Measurements from ENCODE around the gene TC2N. TPM values are rescaled to one million over a fixed set of nuclear protein-coding genes. Genes with fewer than 3 reads are reported as not detected.

Gene TC2N
- total RNA-seq, 1 experiment from 2014 or later: 82.7 TPM

GRCh38 chr14:91778217-91778616, 89.1 kb downstream of the TC2N start:
- no TSS peak for BruUV-seq (replicated peaks)
- Mint-ChIP-seq H3K4me3 (ENCODE audit: low read depth, unreplicated experiment) (no peak overlapping the region), H3K36me3 (ENCODE audit: insufficient read depth, unreplicated experiment) (no peaks in the 10 kb centered on the region), H3K4me1 (ENCODE audit: low read depth, unreplicated experiment) (peaks cover 6% of the 10 kb centered on the region), H3K27ac (ENCODE audit: unreplicated experiment) (no peak overlapping the region), H3K9me3 (ENCODE audit: low read depth, unreplicated experiment) (no peaks in the 10 kb centered on the region), H3K27me3 (ENCODE audit: unreplicated experiment) (no peaks in the 10 kb centered on the region)
- TF ChIP-seq, protein P1, sequence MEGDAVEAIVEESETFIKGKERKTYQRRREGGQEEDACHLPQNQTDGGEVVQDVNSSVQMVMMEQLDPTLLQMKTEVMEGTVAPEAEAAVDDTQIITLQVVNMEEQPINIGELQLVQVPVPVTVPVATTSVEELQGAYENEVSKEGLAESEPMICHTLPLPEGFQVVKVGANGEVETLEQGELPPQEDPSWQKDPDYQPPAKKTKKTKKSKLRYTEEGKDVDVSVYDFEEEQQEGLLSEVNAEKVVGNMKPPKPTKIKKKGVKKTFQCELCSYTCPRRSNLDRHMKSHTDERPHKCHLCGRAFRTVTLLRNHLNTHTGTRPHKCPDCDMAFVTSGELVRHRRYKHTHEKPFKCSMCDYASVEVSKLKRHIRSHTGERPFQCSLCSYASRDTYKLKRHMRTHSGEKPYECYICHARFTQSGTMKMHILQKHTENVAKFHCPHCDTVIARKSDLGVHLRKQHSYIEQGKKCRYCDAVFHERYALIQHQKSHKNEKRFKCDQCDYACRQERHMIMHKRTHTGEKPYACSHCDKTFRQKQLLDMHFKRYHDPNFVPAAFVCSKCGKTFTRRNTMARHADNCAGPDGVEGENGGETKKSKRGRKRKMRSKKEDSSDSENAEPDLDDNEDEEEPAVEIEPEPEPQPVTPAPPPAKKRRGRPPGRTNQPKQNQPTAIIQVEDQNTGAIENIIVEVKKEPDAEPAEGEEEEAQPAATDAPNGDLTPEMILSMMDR (IDR thresholded peaks at IDR 0.05; ENCODE audit: unreplicated experiment): no peak
- intact Hi-C loops (cut with micrococcal nuclease; ENCODE audit: unreplicated experiment): no loop called here
- CTCF ChIA-PET: no interaction called here
- DNase-seq: no peak

- Mint-ChIP-seq H3K4me1 (ENCODE audit: low read depth, unreplicated experiment) (peaks cover 6% of the 10 kb centered on the region), H3K9me3 (ENCODE audit: low read depth, unreplicated experiment) (no peaks in the 10 kb centered on the region), H3K4me3 (ENCODE audit: low read depth, unreplicated experiment) (no peak overlapping the region), H3K36me3 (ENCODE audit: insufficient read depth, unreplicated experiment) (no peaks in the 10 kb centered on the region), H3K27me3 (ENCODE audit: unreplicated experiment) (no peaks in the 10 kb centered on the region), H3K27ac (ENCODE audit: unreplicated experiment) (no peak overlapping the region)
- TF ChIP-seq, protein P1 (IDR thresholded peaks at IDR 0.05; ENCODE audit: unreplicated experiment): no peak
- no TSS peak for BruUV-seq (replicated peaks)
- CTCF ChIA-PET: no interaction called here
- intact Hi-C loops (cut with micrococcal nuclease; ENCODE audit: unreplicated experiment): no loop called here
- DNase-seq: no peak
These were observed 92.9 kb downstream of the TC2N start for GRCh38 chr14:91774140-91775096.

DNA sequence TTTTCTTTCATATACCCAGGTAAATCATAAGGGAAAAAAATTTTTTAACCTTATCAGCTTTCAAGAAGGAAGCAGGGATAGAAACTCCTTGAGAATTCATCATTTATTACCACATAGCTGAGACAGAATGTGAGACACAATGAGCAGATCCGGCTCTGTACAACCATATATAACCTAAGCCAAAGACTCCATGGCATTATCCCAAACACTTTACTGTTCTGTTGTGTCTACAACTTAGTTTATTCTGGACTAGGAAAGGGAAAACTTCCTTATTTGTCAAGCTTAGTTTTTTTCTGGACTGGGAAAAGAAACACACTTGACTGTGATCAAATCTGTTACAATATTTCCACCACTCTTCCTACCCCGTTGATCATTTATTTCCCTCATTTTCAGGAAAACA, 97.2 kb downstream of the TC2N start:
- CTCF ChIA-PET: interaction anchor here (0.6 kb wide), 1 partner anchor 143 kb away, joined by 6 read pairs; no protein-coding TSS in a partner anchor
- intact Hi-C loops (cut with micrococcal nuclease; ENCODE audit: unreplicated experiment): no loop called here
- BruUV-seq (replicated peaks): no TSS peak
- H3K4me3 Mint-ChIP-seq (ENCODE audit: low read depth, unreplicated experiment): no peak overlapping the region
- H3K36me3 Mint-ChIP-seq (ENCODE audit: insufficient read depth, unreplicated experiment): no peaks in the 10 kb centered on the region
- H3K9me3 Mint-ChIP-seq (ENCODE audit: low read depth, unreplicated experiment): no peaks in the 10 kb centered on the region
- peaks cover 6% of the 10 kb centered on the region for H3K4me1 Mint-ChIP-seq (ENCODE audit: low read depth, unreplicated experiment)
- no peak overlapping the region for H3K27ac Mint-ChIP-seq (ENCODE audit: unreplicated experiment)
- H3K27me3 Mint-ChIP-seq (ENCODE audit: unreplicated experiment): no peaks in the 10 kb centered on the region
- TF ChIP-seq, protein P1 (IDR thresholded peaks at IDR 0.05; ENCODE audit: unreplicated experiment): no peak
- DNase-seq: no peak

DNA sequence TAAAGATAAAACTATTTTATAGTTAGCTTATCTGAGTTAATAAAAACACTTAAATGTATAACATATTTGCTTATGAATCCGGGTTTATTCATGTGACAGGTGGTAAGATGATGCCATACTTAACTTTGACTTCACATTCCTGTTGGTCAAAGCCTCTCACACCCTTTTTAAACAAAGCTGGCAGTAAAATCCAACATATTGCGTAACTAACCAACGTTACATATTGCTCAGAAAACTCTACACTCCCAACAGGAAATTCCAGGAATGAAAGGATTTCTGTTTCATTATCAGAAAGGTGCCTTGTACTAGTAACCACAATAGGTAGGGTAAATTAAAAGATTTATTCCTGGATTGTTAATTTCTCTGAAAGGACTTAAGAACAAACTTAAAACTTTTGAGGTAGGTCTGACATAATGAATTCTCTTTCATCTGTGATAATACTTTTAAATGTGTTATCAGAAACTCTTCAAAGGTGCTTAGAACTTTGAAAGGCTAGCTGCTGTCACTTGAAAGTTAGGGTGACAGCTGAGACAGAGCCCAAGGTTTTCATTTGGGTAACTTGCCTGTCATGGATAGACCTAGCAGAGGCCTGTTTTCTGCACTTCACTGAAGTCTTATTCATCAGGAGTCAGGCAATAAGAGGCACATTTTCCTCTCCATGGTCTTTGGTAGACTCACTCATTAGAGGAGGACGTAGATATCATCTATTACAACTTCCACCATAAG, 111.6 kb downstream of the TC2N start:
- Mint-ChIP-seq H3K4me1 (ENCODE audit: low read depth, unreplicated experiment) (peaks cover 35% of the 10 kb centered on the region), H3K36me3 (ENCODE audit: insufficient read depth, unreplicated experiment) (peaks cover 31% of the 10 kb centered on the region), H3K9me3 (ENCODE audit: low read depth, unreplicated experiment) (peaks cover 12% of the 10 kb centered on the region), H3K4me3 (ENCODE audit: low read depth, unreplicated experiment) (no peak overlapping the region), H3K27ac (ENCODE audit: unreplicated experiment) (peak overlapping the region; percentile 96), H3K27me3 (ENCODE audit: unreplicated experiment) (no peaks in the 10 kb centered on the region)
- TF ChIP-seq, protein P1 (IDR thresholded peaks at IDR 0.05; ENCODE audit: unreplicated experiment): no peak
- intact Hi-C loops (cut with micrococcal nuclease; ENCODE audit: unreplicated experiment): loop anchor here (1.0 to 10.0 kb wide), 4 partner anchors 10 to 117 kb away; no protein-coding TSS in a partner anchor
- CTCF ChIA-PET: interaction anchor here (0.5 to 1.4 kb wide), 3 partner anchors 156 to 241 kb away, joined by 4 to 6 read pairs (median 5); no protein-coding TSS in a partner anchor
- BruUV-seq (replicated peaks): TSS peak; percentile 90
- DNase-seq: peak; percentile 32

All from Calu3 (cell line).